H9 (cell line): ENCODE measurements around the gene COA1. TPM values are rescaled to one million over a fixed set of nuclear protein-coding genes. Genes with fewer than 3 reads are reported as not detected.

Experiments used
- DNase-seq: peaks from one replicate; pipeline ENCODE4 v3.0.0-alpha.2; 2017
- H2AFZ ChIP-seq: one replicate; pipeline ENCODE4 v1.6.1; 2013; ENCODE audit warnings: mild to moderate bottlenecking, low read length, control low read depth, moderate library complexity
- H2AK5ac ChIP-seq: 2 replicates; pipeline ENCODE4 v1.6.1; 2013; ENCODE audit warnings: low read length, control low read depth, mixed read lengths; ENCODE audit not compliant: insufficient read length
- H2BK120ac ChIP-seq: one replicate; pipeline ENCODE4 v1.6.1; 2013; ENCODE audit warnings: low read depth, mild to moderate bottlenecking, low read length, control low read depth, inconsistent platforms; ENCODE audit not compliant: poor library complexity, severe bottlenecking
- H2BK12ac ChIP-seq: 2 replicates; pipeline ENCODE4 v1.6.1; 2013; ENCODE audit warnings: low read length, control low read depth, mixed read lengths, low read depth; ENCODE audit not compliant: insufficient read length
- H2BK15ac ChIP-seq: 2 replicates; pipeline ENCODE4 v1.6.1; 2013; ENCODE audit warnings: low read depth, low read length, control low read depth
- H2BK20ac ChIP-seq: one replicate; pipeline ENCODE4 v1.6.1; 2013; ENCODE audit warnings: low read depth, mild to moderate bottlenecking, low read length, control low read depth, inconsistent platforms; ENCODE audit not compliant: poor library complexity, severe bottlenecking
- H2BK5ac ChIP-seq: 2 replicates; pipeline ENCODE4 v1.6.1; 2013; ENCODE audit warnings: low read length, control low read depth, mixed read lengths; ENCODE audit not compliant: insufficient read length
- H3K14ac ChIP-seq: 2 replicates; pipeline ENCODE4 v1.6.1; 2013; ENCODE audit warnings: low read length, control low read depth; ENCODE audit not compliant: insufficient read depth
- H3K18ac ChIP-seq: 2 replicates; pipeline ENCODE4 v1.6.1; 2013; ENCODE audit warnings: low read depth, mild to moderate bottlenecking, mixed read lengths, low read length, control low read depth; ENCODE audit not compliant: insufficient read length
- H3K23ac ChIP-seq: 2 replicates; pipeline ENCODE4 v1.6.1; 2013; ENCODE audit warnings: low read length, control low read depth, mixed read lengths, low read depth; ENCODE audit not compliant: insufficient read length
- H3K23me2 ChIP-seq: 2 replicates; pipeline ENCODE4 v1.6.1; 2013; ENCODE audit warnings: low read depth, mild to moderate bottlenecking, mixed read lengths, low read length, control low read depth; ENCODE audit not compliant: insufficient read length, poor library complexity, severe bottlenecking
- H3K27ac ChIP-seq: 2 replicates; pipeline ENCODE4 v1.5.1; 2013; ENCODE audit warnings: low read length, control low read depth, mixed read lengths, low read depth; ENCODE audit not compliant: insufficient read length
- H3K27me3 ChIP-seq: 2 replicates; pipeline ENCODE4 v1.6.1; 2013; ENCODE audit warnings: low read length, control low read depth, inconsistent platforms; ENCODE audit not compliant: insufficient read depth
- H3K4ac ChIP-seq: 2 replicates; pipeline ENCODE4 v1.6.1; 2013; ENCODE audit warnings: low read depth, mild to moderate bottlenecking, control low read depth, inconsistent platforms, low read length, moderate library complexity
- H3K4me1 ChIP-seq: 2 replicates; pipeline ENCODE4 v1.6.1; 2013; ENCODE audit warnings: low read length, control low read depth, inconsistent platforms; ENCODE audit not compliant: insufficient read depth
- H3K4me2 ChIP-seq: 2 replicates; pipeline ENCODE4 v1.6.1; 2013; ENCODE audit warnings: low read length, control low read depth, mixed read lengths; ENCODE audit not compliant: insufficient read length, insufficient read depth
- H3K56ac ChIP-seq: 2 replicates; pipeline ENCODE4 v1.6.1; 2013; ENCODE audit warnings: low read depth, mild to moderate bottlenecking, mixed read lengths, low read length, control low read depth; ENCODE audit not compliant: insufficient read length
- H3K79me1 ChIP-seq: 2 replicates; pipeline ENCODE4 v1.6.1; 2013; ENCODE audit warnings: low read depth, mild to moderate bottlenecking, moderate library complexity, low read length, control low read depth, inconsistent platforms; ENCODE audit not compliant: insufficient read depth, poor library complexity, severe bottlenecking
- H3K79me2 ChIP-seq: 2 replicates; pipeline ENCODE4 v1.6.1; 2013; ENCODE audit warnings: low read length, control low read depth, inconsistent platforms; ENCODE audit not compliant: insufficient read depth
- H3K9ac ChIP-seq: 2 replicates; pipeline ENCODE4 v1.6.1; 2013; ENCODE audit warnings: low read length, control low read depth, mixed read lengths; ENCODE audit not compliant: insufficient read length; ENCODE audit errors: extremely low read depth
- H3K9me3 ChIP-seq: one replicate; pipeline ENCODE4 v1.6.1; 2013; ENCODE audit warnings: low read depth, low read length, inconsistent platforms; ENCODE audit not compliant: control insufficient read depth
- H3T11ph ChIP-seq: one replicate; pipeline ENCODE4 v1.6.1; 2013; ENCODE audit warnings: mild to moderate bottlenecking, low read length, control low read depth, inconsistent platforms
- H4K20me1 ChIP-seq: one replicate; pipeline ENCODE4 v1.6.1; 2013; ENCODE audit not compliant: control insufficient read depth, insufficient read length, insufficient read depth
- H4K5ac ChIP-seq: 2 replicates; pipeline ENCODE4 v1.6.1; 2013; ENCODE audit warnings: low read depth, mild to moderate bottlenecking, mixed read lengths, low read length, control low read depth; ENCODE audit not compliant: insufficient read length
- H4K8ac ChIP-seq: replicated peaks from 2 replicates; pipeline ENCODE4 v1.6.1; 2013; ENCODE audit warnings: low read length, control low read depth, mixed read lengths, low read depth; ENCODE audit not compliant: insufficient read length
- H4K91ac ChIP-seq: 2 replicates; pipeline ENCODE4 v1.6.1; 2013; ENCODE audit warnings: low read depth, mild to moderate bottlenecking, moderate library complexity, mixed read lengths, low read length, control low read depth; ENCODE audit not compliant: insufficient read length
- H3K27ac Mint-ChIP-seq, 3 experiments: 2 replicates in 2 of 3; 3 replicates in 1 of 3; pipeline ENCODE4 v1.8.0; 2020 to 2021; ENCODE audit warnings: mixed read lengths in 3 of 3, mild to moderate bottlenecking in 1 of 3, moderate library complexity in 1 of 3
- H3K27me3 Mint-ChIP-seq: 2 replicates; pipeline ENCODE4 v1.8.0; 2021; ENCODE audit warnings: low read depth, mild to moderate bottlenecking, moderate library complexity, mixed read lengths
- H3K36me3 Mint-ChIP-seq, 3 experiments: 2 replicates in 2 of 3; 3 replicates in 1 of 3; pipeline ENCODE4 v1.8.0; 2020 to 2021; ENCODE audit warnings: low read depth in 3 of 3, mixed read lengths in 3 of 3; ENCODE audit not compliant: insufficient read depth in 1 of 3
- H3K4me1 Mint-ChIP-seq, 2 experiments: 2 replicates each; pipeline ENCODE4 v1.8.0; 2020; ENCODE audit warnings: mixed read lengths in 2 of 2
- H3K4me3 Mint-ChIP-seq, 2 experiments: 2 replicates in 1 of 2; 3 replicates in 1 of 2; pipeline ENCODE4 v1.8.0; 2020 to 2021; ENCODE audit warnings: mild to moderate bottlenecking in 2 of 2, mixed read lengths in 2 of 2, moderate library complexity in 1 of 2
- H3K9me3 Mint-ChIP-seq, 2 experiments: 2 replicates in 1 of 2; 3 replicates in 1 of 2; pipeline ENCODE4 v1.8.0; 2020; ENCODE audit warnings: mild to moderate bottlenecking in 2 of 2, mixed read lengths in 2 of 2, moderate library complexity in 1 of 2
- WGBS: extraction: QIAGEN DNeasy Blood & Tissue Kit; methylation state at CpG from one replicate; pipeline ENCODE4 v1.1.7; 2013; ENCODE audit warnings: missing lambda C conversion rate, low lambda C conversion rate, mixed read lengths; ENCODE audit not compliant: insufficient read length; ENCODE audit errors: extremely low coverage; 5-methylcytosine and 5-hydroxymethylcytosine counted together
- total RNA-seq: library from RNA; stranded (reverse); gene quantifications from 2 replicates; pipeline ENCODE4 v1.2.1, GENCODE V29; 2021
- TF ChIP-seq, protein P1 (sequence below): fragments of 200-600 bp; sonication (generic); conservative IDR thresholded peaks from 3 replicates; pipeline ENCODE4 v1.8.0; 2021; ENCODE audit warnings: antibody characterized with exemption, mild to moderate bottlenecking

Gene COA1
- total RNA-seq, 1 experiment from 2014 or later = 138 TPM

DNA sequence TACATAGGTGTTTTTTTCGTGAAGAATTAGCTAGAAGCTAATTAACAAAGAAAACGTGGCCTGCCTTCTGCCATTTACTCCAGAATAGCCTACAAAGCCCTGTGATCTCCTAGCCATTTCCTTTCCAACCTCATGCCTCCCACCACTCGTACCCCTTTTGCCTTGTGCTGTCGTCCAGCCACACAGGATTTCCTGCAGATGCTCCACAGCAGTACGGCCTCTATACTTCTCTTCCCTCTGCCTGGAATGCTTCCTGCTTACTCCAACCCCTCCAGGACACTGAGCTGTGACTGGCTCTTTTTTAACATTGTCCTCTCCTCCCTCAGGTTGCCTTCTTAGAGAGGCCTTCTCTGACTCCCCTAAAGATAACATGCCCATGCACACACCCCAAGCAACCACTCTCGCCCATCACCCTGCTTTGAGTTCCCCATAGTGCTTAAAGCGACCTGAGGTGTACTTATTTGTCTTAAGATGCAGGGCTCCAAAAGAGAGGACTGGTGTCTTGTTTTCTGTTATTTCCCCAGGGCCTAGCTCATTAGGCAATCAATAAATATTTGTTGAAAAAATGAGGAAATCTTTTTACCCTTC, 113.7 kb downstream of the COA1 start:
- Histone ChIP-seq H4K20me1 (no peaks in the 10 kb centered on the region), H3K4me2 (no peak overlapping the region), H3K23ac (no peak overlapping the region), H2BK120ac (no peak overlapping the region), H2BK20ac (no peak overlapping the region), H3T11ph (no peak overlapping the region), H3K9me3 (no peaks in the 10 kb centered on the region), H2AK5ac (no peak overlapping the region), H3K56ac (no peak overlapping the region), H3K23me2 (peaks cover 2% of the 10 kb centered on the region), H4K5ac (no peak overlapping the region), H3K4me1 (no peaks in the 10 kb centered on the region; the same call in 1 of the 2 replicates), H4K8ac (no peak overlapping the region), H3K18ac (no peak overlapping the region), H4K91ac (no peak overlapping the region), H3K27ac (no peak overlapping the region), H3K27me3 (no peaks in the 10 kb centered on the region), H2BK12ac (no peak overlapping the region), H3K14ac (no peak overlapping the region), H3K9ac (no peak overlapping the region), H3K79me2 (no peaks in the 10 kb centered on the region), H2AFZ (no peak overlapping the region), H2BK15ac (no peak overlapping the region), H3K79me1 (no peaks in the 10 kb centered on the region), H3K4ac (no peak overlapping the region), H2BK5ac (no peak overlapping the region)
- Mint-ChIP-seq H3K27me3 (no peaks in the 10 kb centered on the region), H3K4me3 (no peak overlapping the region), H3K9me3 (no peaks in the 10 kb centered on the region), H3K36me3 (peaks cover 0 to 10% (median 4%) of the 10 kb centered on the region in 3 experiments; a peak in 4 of 7 replicates), H3K27ac (peak overlapping the region; percentile 3 to 51 (median 41); a peak in 6 of 7 replicates), H3K4me1 (no peaks in the 10 kb centered on the region)
- TF ChIP-seq, protein P1, sequence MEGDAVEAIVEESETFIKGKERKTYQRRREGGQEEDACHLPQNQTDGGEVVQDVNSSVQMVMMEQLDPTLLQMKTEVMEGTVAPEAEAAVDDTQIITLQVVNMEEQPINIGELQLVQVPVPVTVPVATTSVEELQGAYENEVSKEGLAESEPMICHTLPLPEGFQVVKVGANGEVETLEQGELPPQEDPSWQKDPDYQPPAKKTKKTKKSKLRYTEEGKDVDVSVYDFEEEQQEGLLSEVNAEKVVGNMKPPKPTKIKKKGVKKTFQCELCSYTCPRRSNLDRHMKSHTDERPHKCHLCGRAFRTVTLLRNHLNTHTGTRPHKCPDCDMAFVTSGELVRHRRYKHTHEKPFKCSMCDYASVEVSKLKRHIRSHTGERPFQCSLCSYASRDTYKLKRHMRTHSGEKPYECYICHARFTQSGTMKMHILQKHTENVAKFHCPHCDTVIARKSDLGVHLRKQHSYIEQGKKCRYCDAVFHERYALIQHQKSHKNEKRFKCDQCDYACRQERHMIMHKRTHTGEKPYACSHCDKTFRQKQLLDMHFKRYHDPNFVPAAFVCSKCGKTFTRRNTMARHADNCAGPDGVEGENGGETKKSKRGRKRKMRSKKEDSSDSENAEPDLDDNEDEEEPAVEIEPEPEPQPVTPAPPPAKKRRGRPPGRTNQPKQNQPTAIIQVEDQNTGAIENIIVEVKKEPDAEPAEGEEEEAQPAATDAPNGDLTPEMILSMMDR = no peak
- DNase-seq = no peak
- no CpG with 5 or more reads among the region's 7 CpGs for WGBS
